Esophagus muscularis mucosa (tissue), 4 donors: ENCODE results near the gene LGR4.

ENCODE experiments used
- CTCF ChIP-seq, 3 experiments: fragments of 200-600 bp in 2 of 3; fragments of 450-650 bp in 1 of 3; sonication (generic) in 2 of 3; IDR thresholded peaks; one replicate each; pipeline ENCODE4 v1.5.1; 2017 to 2019; ENCODE audit warnings: antibody characterized with exemption in 3 of 3, mild to moderate bottlenecking in 2 of 3, moderate library complexity in 1 of 3
- EP300 ChIP-seq: sonication (generic); formaldehyde crosslinking; IDR thresholded peaks from one replicate; pipeline ENCODE4 v1.6.1; 2017; ENCODE audit warnings: antibody characterized with exemption
- POLR2AphosphoS5 ChIP-seq, 2 donors: sonication (generic); formaldehyde crosslinking; IDR thresholded peaks; one replicate each; pipeline ENCODE4 v1.6.1; 2017; ENCODE audit warnings: antibody characterized with exemption in 2 of 2

GRCh38 chr11:27402450-27402849 lies 70.1 kb downstream of the LGR4 start:
- TF ChIP-seq CTCF (IDR thresholded peaks at IDR 0.05) (no peak), POLR2AphosphoS5 (IDR thresholded peaks at IDR 0.05) (no peak), EP300 (no peak)
